ENCODE measurements around the gene SSNA1. TPM values are rescaled to one million over a fixed set of nuclear protein-coding genes. Genes with fewer than 3 reads are reported as not detected.

SSNA1 gene
- total and polyA plus RNA-seq, 9 of the 15 experiments (the other 6 are each of a cell fraction or from before 2014, with no cell fraction given): 1.9 to 130 (median 57.1) TPM

DNA sequence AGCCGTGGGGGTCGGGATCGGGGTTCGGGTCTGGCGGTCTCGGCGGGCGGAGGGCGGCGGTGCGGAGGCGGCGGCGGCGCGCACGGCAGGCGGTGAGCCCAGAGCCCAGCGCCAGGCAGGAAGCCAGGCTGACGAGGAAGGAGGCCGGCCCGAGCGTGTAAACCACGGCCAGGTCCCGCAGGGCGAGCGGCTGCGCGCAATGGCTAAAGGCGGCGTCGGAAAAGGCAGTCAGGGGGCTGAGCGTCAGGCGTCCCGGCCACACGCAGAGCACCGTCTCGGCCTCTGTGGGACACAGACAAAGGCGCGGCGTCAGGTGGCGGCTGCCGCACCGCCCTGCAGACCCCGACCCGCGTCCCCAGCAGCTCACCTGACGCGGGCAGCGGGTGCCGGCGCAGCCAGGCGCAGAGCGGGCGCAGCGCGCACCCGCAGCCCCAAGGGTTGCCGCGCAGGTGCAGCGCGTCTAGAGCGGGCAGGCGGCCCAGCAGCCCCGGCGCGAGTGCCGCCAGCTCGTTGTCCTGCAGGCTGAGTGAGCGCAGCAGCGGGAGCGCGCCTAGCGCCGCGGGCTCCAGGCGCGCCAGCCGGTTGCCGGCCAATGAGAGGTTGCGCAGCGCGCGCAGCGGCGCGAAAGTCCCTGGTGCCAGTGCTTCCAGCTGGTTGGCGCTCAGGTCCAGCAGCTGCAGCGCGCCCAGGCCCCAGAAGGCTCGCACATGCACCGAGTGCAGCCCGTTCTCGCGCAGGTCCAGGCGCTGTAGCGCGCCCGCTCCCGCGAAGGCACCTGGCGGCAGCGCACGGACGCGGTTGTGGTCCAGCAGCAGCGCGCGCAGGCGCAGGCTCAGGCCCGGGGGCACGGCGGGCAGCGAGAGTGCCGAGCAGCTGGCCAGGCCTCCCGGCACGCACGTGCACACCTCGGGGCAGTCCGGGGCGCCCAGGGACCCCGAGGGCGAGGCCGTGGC lies 19.3 kb upstream of the SSNA1 start (continued):
- no peak for TF ChIP-seq HNRNPK (IDR thresholded peaks at IDR 0.05; ENCODE audit: low read depth, low read length, poor library complexity, severe bottlenecking)
- TF ChIP-seq, protein P1, sequence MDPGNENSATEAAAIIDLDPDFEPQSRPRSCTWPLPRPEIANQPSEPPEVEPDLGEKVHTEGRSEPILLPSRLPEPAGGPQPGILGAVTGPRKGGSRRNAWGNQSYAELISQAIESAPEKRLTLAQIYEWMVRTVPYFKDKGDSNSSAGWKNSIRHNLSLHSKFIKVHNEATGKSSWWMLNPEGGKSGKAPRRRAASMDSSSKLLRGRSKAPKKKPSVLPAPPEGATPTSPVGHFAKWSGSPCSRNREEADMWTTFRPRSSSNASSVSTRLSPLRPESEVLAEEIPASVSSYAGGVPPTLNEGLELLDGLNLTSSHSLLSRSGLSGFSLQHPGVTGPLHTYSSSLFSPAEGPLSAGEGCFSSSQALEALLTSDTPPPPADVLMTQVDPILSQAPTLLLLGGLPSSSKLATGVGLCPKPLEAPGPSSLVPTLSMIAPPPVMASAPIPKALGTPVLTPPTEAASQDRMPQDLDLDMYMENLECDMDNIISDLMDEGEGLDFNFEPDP (CRISPR knock-in tag; IDR thresholded peaks at IDR 0.05): no peak
- no peak for TF ChIP-seq E2F3 (CRISPR knock-in tag; IDR thresholded peaks at IDR 0.05)
- no peak for TF ChIP-seq POLR2AphosphoS5 (IDR thresholded peaks at IDR 0.05; ENCODE audit: control insufficient read depth, insufficient read depth, low read depth, low read length)
- TF ChIP-seq SRF (CRISPR knock-in tag; IDR thresholded peaks at IDR 0.05): no peak
- TF ChIP-seq FOXJ3 (CRISPR knock-in tag; IDR thresholded peaks at IDR 0.05): no peak
- no peak for TF ChIP-seq ARNT (IDR thresholded peaks at IDR 0.05)
- no peak for TF ChIP-seq CREB1 (IDR thresholded peaks at IDR 0.05)
- TF ChIP-seq CREB1 (CRISPR knock-in tag; IDR thresholded peaks at IDR 0.05): no peak
- TF ChIP-seq, protein P2, sequence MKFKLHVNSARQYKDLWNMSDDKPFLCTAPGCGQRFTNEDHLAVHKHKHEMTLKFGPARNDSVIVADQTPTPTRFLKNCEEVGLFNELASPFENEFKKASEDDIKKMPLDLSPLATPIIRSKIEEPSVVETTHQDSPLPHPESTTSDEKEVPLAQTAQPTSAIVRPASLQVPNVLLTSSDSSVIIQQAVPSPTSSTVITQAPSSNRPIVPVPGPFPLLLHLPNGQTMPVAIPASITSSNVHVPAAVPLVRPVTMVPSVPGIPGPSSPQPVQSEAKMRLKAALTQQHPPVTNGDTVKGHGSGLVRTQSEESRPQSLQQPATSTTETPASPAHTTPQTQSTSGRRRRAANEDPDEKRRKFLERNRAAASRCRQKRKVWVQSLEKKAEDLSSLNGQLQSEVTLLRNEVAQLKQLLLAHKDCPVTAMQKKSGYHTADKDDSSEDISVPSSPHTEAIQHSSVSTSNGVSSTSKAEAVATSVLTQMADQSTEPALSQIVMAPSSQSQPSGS (CRISPR knock-in tag; IDR thresholded peaks at IDR 0.05): peak; percentile 38; the same call in 1 of the 2 replicates
- TF ChIP-seq, protein P3, sequence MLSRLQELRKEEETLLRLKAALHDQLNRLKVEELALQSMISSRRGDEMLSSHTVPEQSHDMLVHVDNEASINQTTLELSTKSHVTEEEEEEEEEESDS (CRISPR knock-in tag; IDR thresholded peaks at IDR 0.05): no peak
- TF ChIP-seq, protein P4, sequence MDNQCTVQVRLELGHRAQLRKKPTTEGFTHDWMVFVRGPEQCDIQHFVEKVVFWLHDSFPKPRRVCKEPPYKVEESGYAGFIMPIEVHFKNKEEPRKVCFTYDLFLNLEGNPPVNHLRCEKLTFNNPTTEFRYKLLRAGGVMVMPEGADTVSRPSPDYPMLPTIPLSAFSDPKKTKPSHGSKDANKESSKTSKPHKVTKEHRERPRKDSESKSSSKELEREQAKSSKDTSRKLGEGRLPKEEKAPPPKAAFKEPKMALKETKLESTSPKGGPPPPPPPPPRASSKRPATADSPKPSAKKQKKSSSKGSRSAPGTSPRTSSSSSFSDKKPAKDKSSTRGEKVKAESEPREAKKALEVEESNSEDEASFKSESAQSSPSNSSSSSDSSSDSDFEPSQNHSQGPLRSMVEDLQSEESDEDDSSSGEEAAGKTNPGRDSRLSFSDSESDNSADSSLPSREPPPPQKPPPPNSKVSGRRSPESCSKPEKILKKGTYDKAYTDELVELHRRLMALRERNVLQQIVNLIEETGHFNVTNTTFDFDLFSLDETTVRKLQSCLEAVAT (IDR thresholded peaks at IDR 0.05): no peak
- TF ChIP-seq KAT2B (IDR thresholded peaks at IDR 0.05; ENCODE audit: low read depth, low read length): no peak
- TF ChIP-seq ZNF253 (CRISPR knock-in tag; conservative IDR thresholded peaks at IDR 0.05): no peak
- TF ChIP-seq BCL6 (CRISPR knock-in tag; IDR thresholded peaks at IDR 0.05): no peak
- no peak for TF ChIP-seq BRCA1 (IDR thresholded peaks at IDR 0.05)
- no peak for TF ChIP-seq BRCA1 (CRISPR knock-in tag; IDR thresholded peaks at IDR 0.05)
- TF ChIP-seq, protein P5, sequence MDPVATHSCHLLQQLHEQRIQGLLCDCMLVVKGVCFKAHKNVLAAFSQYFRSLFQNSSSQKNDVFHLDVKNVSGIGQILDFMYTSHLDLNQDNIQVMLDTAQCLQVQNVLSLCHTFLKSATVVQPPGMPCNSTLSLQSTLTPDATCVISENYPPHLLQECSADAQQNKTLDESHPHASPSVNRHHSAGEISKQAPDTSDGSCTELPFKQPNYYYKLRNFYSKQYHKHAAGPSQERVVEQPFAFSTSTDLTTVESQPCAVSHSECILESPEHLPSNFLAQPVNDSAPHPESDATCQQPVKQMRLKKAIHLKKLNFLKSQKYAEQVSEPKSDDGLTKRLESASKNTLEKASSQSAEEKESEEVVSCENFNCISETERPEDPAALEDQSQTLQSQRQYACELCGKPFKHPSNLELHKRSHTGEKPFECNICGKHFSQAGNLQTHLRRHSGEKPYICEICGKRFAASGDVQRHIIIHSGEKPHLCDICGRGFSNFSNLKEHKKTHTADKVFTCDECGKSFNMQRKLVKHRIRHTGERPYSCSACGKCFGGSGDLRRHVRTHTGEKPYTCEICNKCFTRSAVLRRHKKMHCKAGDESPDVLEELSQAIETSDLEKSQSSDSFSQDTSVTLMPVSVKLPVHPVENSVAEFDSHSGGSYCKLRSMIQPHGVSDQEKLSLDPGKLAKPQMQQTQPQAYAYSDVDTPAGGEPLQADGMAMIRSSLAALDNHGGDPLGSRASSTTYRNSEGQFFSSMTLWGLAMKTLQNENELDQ (CRISPR knock-in tag; IDR thresholded peaks at IDR 0.05; ENCODE audit: borderline replicate concordance): no peak
- TF ChIP-seq MCM3 (IDR thresholded peaks at IDR 0.05): no peak
- TF ChIP-seq, protein P6, sequence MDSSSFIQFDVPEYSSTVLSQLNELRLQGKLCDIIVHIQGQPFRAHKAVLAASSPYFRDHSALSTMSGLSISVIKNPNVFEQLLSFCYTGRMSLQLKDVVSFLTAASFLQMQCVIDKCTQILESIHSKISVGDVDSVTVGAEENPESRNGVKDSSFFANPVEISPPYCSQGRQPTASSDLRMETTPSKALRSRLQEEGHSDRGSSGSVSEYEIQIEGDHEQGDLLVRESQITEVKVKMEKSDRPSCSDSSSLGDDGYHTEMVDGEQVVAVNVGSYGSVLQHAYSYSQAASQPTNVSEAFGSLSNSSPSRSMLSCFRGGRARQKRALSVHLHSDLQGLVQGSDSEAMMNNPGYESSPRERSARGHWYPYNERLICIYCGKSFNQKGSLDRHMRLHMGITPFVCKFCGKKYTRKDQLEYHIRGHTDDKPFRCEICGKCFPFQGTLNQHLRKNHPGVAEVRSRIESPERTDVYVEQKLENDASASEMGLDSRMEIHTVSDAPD (CRISPR knock-in tag; IDR thresholded peaks at IDR 0.05): no peak
